IMR-90 (cell line): ENCODE results near the gene CDK8. TPM values are rescaled to one million over a fixed set of nuclear protein-coding genes. Genes with fewer than 3 reads are reported as not detected.

ENCODE experiments used
- ATAC-seq: fragments of 200-7000 bp; cut with Tn5 transposase; 2 replicates; pipeline ENCODE4 v1.9.1; 2020; ENCODE audit warnings: low read depth, mild to moderate bottlenecking, moderate library complexity
- BruUV-seq: library from RNA; stranded (reverse); fragments of 400-500 nt; replicated peaks from 2 replicates; lab custom pipeline; 2021; lab: Mats Ljungman, UMichigan
- CTCF ChIA-PET: fragments of 300-600 bp; formaldehyde crosslinking; extraction: SDS; loops from one replicate; lab custom pipeline; 2021; ENCODE audit warnings: antibody characterized with exemption; lab: Yijun Ruan, JAX
- POLR2A ChIA-PET: fragments of 300-600 bp; sonication (Branson Sonifier 250); formaldehyde crosslinking; loops from one replicate; lab custom pipeline; 2022; ENCODE audit warnings: antibody characterized with exemption; ENCODE audit not compliant: unreplicated experiment; lab: Charles Lee
- DNase-seq: peaks from one replicate; pipeline ENCODE4 v3.0.0; 2013
- H2AFZ ChIP-seq: replicated peaks from 2 replicates; pipeline ENCODE3; 2013; ENCODE audit warnings: low read length, mild to moderate bottlenecking; ENCODE audit not compliant: poor library complexity
- H2AK5ac ChIP-seq: 2 replicates; pipeline ENCODE4 v1.6.1; 2013; ENCODE audit warnings: low read depth, low read length, inconsistent platforms
- H2AK9ac ChIP-seq: replicated peaks from 2 replicates; pipeline ENCODE3; 2013; ENCODE audit warnings: mild to moderate bottlenecking, low read depth, low read length, moderate library complexity; ENCODE audit not compliant: poor library complexity
- H2BK120ac ChIP-seq: 2 replicates; pipeline ENCODE4 v1.6.1; 2013; ENCODE audit warnings: low read depth, low read length, inconsistent platforms
- H2BK15ac ChIP-seq: 3 replicates; pipeline ENCODE4 v1.6.1; 2013; ENCODE audit warnings: low read depth, low read length, inconsistent platforms
- H2BK20ac ChIP-seq: 2 replicates; pipeline ENCODE4 v1.6.1; 2013; ENCODE audit warnings: low read depth, mild to moderate bottlenecking, inconsistent platforms, low read length, moderate library complexity
- H2BK5ac ChIP-seq: 2 replicates; pipeline ENCODE4 v1.6.1; 2013; ENCODE audit warnings: mild to moderate bottlenecking, low read depth, low read length, inconsistent platforms; ENCODE audit not compliant: poor library complexity, severe bottlenecking
- H3K14ac ChIP-seq: replicated peaks from 2 replicates; pipeline ENCODE4 v1.6.1; 2013; ENCODE audit warnings: low read depth, low read length, inconsistent platforms
- H3K18ac ChIP-seq: 2 replicates; pipeline ENCODE4 v1.6.1; 2013; ENCODE audit warnings: low read depth, low read length, control low read depth
- H3K23ac ChIP-seq: 2 replicates; pipeline ENCODE4 v1.6.1; 2013; ENCODE audit warnings: low read depth, low read length, inconsistent platforms
- H3K27ac ChIP-seq: 2 replicates; pipeline ENCODE4 v1.5.1; 2013; ENCODE audit warnings: mild to moderate bottlenecking, control low read depth, low read length; ENCODE audit not compliant: insufficient read depth
- H3K27me3 ChIP-seq: 2 replicates; pipeline ENCODE4 v1.6.1; 2013; ENCODE audit warnings: low read length; ENCODE audit not compliant: control insufficient read depth, insufficient read depth
- H3K36me3 ChIP-seq: 2 replicates; pipeline ENCODE4 v1.6.1; 2013; ENCODE audit warnings: low read length, mixed read lengths; ENCODE audit not compliant: control insufficient read depth, insufficient read depth
- H3K4ac ChIP-seq: 2 replicates; pipeline ENCODE4 v1.6.1; 2013; ENCODE audit warnings: low read depth, low read length, inconsistent platforms
- H3K4me1 ChIP-seq: 2 replicates; pipeline ENCODE4 v1.6.1; 2013; ENCODE audit warnings: low read length, mixed read lengths; ENCODE audit not compliant: control insufficient read depth, insufficient read depth
- H3K4me2 ChIP-seq: 2 replicates; pipeline ENCODE4 v1.6.1; 2013; ENCODE audit warnings: low read depth, mild to moderate bottlenecking, control low read depth, low read length, moderate library complexity
- H3K4me3 ChIP-seq: 2 replicates; pipeline ENCODE4 v1.5.1; 2013; ENCODE audit warnings: low read depth, mild to moderate bottlenecking, control low read depth, low read length, moderate library complexity; ENCODE audit not compliant: insufficient read depth
- H3K56ac ChIP-seq: 2 replicates; pipeline ENCODE4 v1.6.1; 2013; ENCODE audit warnings: low read length, inconsistent platforms; ENCODE audit not compliant: insufficient read depth; ENCODE audit errors: extremely low read depth
- H3K79me1 ChIP-seq, 2 experiments: 2 replicates each; pipeline ENCODE4 v1.6.1; 2013; ENCODE audit warnings: low read length in 2 of 2, inconsistent platforms in 1 of 2, low read depth in 1 of 2
- H3K9ac ChIP-seq: 2 replicates; pipeline ENCODE4 v1.6.1; 2013; ENCODE audit warnings: low read depth, low read length, control low read depth
- H3K9me1 ChIP-seq: 2 replicates; pipeline ENCODE4 v1.6.1; 2013; ENCODE audit warnings: low read length, inconsistent platforms; ENCODE audit not compliant: insufficient read depth
- H3K9me3 ChIP-seq: 2 replicates; pipeline ENCODE4 v1.6.1; 2013; ENCODE audit warnings: low read length; ENCODE audit not compliant: control insufficient read depth, insufficient read depth
- H4K20me1 ChIP-seq: 2 replicates; pipeline ENCODE4 v1.6.1; 2013; ENCODE audit warnings: low read length, inconsistent platforms; ENCODE audit not compliant: insufficient read depth
- H4K5ac ChIP-seq: 2 replicates; pipeline ENCODE4 v1.6.1; 2013; ENCODE audit warnings: mild to moderate bottlenecking, low read depth, low read length, control low read depth
- H4K8ac ChIP-seq, 2 experiments: 2 replicates each; pipeline ENCODE4 v1.6.1; 2013; ENCODE audit warnings: low read depth in 2 of 2, low read length in 2 of 2, control low read depth in 1 of 2, inconsistent platforms in 1 of 2
- H4K91ac ChIP-seq: 2 replicates; pipeline ENCODE4 v1.6.1; 2013; ENCODE audit warnings: low read depth, low read length, inconsistent platforms; ENCODE audit not compliant: insufficient read depth
- BHLHE40 ChIP-seq: fragments of 150-350 bp; IDR thresholded peaks from 2 replicates; pipeline ENCODE4 v1.6.1; 2016; ENCODE audit warnings: mild to moderate bottlenecking, low read depth, low read length
- CHD1 ChIP-seq: IDR thresholded peaks from 2 replicates; pipeline ENCODE4 v1.6.1; 2012; ENCODE audit warnings: low read depth, low read length, improper control_type of control experiment
- FOS ChIP-seq: fragments of 150-350 bp; IDR thresholded peaks from 2 replicates; pipeline ENCODE4 v1.6.1; 2016; ENCODE audit warnings: low read depth, low read length
- MAFK ChIP-seq: IDR thresholded peaks from 2 replicates; pipeline ENCODE4 v1.6.1; 2012; ENCODE audit warnings: low read depth, low read length, improper control_type of control experiment
- MAZ ChIP-seq: IDR thresholded peaks from 2 replicates; pipeline ENCODE4 v1.6.1; 2012; ENCODE audit warnings: low read depth, mild to moderate bottlenecking, low read length, improper control_type of control experiment, moderate library complexity, borderline replicate concordance
- NFE2L2 ChIP-seq: fragments of 150-350 bp; IDR thresholded peaks from 2 replicates; pipeline ENCODE4 v1.6.1; 2016; ENCODE audit warnings: low read depth, mild to moderate bottlenecking, low read length
- POLR2A ChIP-seq: IDR thresholded peaks from 2 replicates; pipeline ENCODE4 v1.6.1; 2012; ENCODE audit warnings: mild to moderate bottlenecking, low read depth, low read length
- RCOR1 ChIP-seq: IDR thresholded peaks from 2 replicates; pipeline ENCODE4 v1.6.1; 2012; ENCODE audit warnings: mild to moderate bottlenecking, low read length, improper control_type of control experiment; ENCODE audit not compliant: insufficient replicate concordance
- RFX5 ChIP-seq: IDR thresholded peaks from 2 replicates; pipeline ENCODE4 v1.8.0; 2012; ENCODE audit warnings: low read depth, mild to moderate bottlenecking, low read length, moderate library complexity
- USF2 ChIP-seq: fragments of 150-350 bp; IDR thresholded peaks from 2 replicates; pipeline ENCODE4 v1.6.1; 2017; ENCODE audit warnings: mild to moderate bottlenecking, antibody characterized with exemption, low read length, low read depth
- WGBS, 2 experiments: methylation state at CpG; one replicate each; pipeline versions ENCODE4 v1.1.5 to v1.1.7; 2013; ENCODE audit warnings: missing lambda C conversion rate in 2 of 2; ENCODE audit not compliant: insufficient read length in 1 of 2; ENCODE audit errors: extremely low coverage in 2 of 2; 5-methylcytosine and 5-hydroxymethylcytosine counted together
- dilution Hi-C: fragments of 300-500 bp; cut with HindIII; formaldehyde crosslinking; loops from one replicate; pipeline ENCODE4 v1.14.3; 2018; ENCODE audit warnings: low sequenced_read_pairs; ENCODE audit not compliant: unreplicated experiment
- in situ Hi-C: fragments of 300-500 bp; cut with MboI; formaldehyde crosslinking; loops from 3 replicates; pipeline ENCODE4 v1.14.3; 2019; ENCODE audit warnings: low sequenced_read_pairs, inconsistent platforms, mixed read lengths
- intact Hi-C: fragments of 100-400 bp; cut with micrococcal nuclease; formaldehyde crosslinking; loops from 2 replicates; pipeline ENCODE4 v1.10.0; 2022
- polyA plus RNA-seq, 3 experiments: library from polyadenylated mRNA; depleted of rRNA; stranded (reverse); fragments of >200 nt; gene quantifications; 2 replicates each; pipeline ENCODE4 v1.2.3, GENCODE V29; 2012; ENCODE audit warnings: low replicate concordance in 1 of 3
- total RNA-seq: library from RNA; depleted of rRNA; stranded (reverse); fragments of >200 nt; gene quantifications from 2 replicates; pipeline ENCODE4 v1.2.3, GENCODE V29; 2012
- TF ChIP-seq, protein P1 (sequence below): fragments of 150-350 bp; IDR thresholded peaks from 2 replicates; pipeline ENCODE4 v1.6.1; 2016; ENCODE audit warnings: low read depth, mild to moderate bottlenecking, low read length, moderate library complexity, borderline replicate concordance
- TF ChIP-seq, protein P2 (sequence below): conservative IDR thresholded peaks from 2 replicates; pipeline ENCODE4 v1.5.1; 2012; ENCODE audit warnings: mild to moderate bottlenecking, low read depth, low read length, improper control_type of control experiment

Gene CDK8
- total and polyA plus RNA-seq, 2 of the 4 experiments (the other 2 are of a cell fraction): 15.4 to 19.0 TPM

GRCh38 chr13:26222520-26223046 lies 31.3 kb upstream of the CDK8 start (continued):
- TF ChIP-seq, protein P1, sequence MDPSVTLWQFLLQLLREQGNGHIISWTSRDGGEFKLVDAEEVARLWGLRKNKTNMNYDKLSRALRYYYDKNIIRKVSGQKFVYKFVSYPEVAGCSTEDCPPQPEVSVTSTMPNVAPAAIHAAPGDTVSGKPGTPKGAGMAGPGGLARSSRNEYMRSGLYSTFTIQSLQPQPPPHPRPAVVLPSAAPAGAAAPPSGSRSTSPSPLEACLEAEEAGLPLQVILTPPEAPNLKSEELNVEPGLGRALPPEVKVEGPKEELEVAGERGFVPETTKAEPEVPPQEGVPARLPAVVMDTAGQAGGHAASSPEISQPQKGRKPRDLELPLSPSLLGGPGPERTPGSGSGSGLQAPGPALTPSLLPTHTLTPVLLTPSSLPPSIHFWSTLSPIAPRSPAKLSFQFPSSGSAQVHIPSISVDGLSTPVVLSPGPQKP: no peak

DNA sequence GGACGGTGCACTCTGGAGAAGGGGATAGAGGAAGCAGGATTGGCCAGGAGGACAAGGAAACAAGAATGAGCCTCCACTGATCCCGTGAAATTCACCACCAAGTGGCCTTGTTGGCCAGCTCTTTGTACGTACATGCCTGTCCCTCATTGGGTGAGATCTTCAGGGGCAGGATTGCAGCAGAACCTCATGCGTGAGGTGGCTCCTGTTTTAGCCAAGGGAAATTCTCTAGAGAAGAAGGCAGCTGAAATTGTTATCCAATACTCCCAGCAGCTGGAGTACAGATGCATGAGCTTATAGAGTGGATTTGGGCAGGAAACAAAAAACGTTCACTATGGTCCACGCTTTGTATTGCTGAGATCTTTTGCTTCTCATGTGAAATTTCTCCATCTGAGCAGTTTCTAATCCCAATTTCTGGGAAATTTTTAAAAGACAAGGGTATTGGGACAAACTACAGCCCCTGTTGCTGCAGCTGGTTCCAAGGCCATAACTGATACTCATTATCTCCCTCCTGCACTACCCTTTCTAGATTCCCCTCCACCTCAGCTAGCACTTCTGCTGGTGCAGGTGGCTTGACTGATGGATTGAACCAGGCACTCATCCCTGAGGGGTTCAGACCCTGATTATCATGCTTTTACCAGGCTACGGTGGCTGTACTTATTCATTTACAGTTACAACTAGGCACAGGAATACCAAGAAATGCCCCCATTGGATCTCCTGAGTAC lies 27.9 kb upstream of the CDK8 start:
- 80% methylated on average over 1 of the region's 7 CpGs; no CpG with 5 or more reads in 1 of the 2 experiments for WGBS, 2 experiments
- BruUV-seq: no TSS peak
- no peak overlapping the region for H3K4me3 ChIP-seq
- H2BK5ac ChIP-seq: no peak overlapping the region
- no peaks in the 10 kb centered on the region for H3K9me1 ChIP-seq
- no peak overlapping the region for H3K27ac ChIP-seq
- H3K23ac ChIP-seq: no peak overlapping the region
- dilution Hi-C loops (no loop called here), intact Hi-C loops (no loop called here), in situ Hi-C loops (no loop called here)
- H3K56ac ChIP-seq: no peak overlapping the region
- no peak overlapping the region for H3K9ac ChIP-seq
- no peak overlapping the region for H2BK20ac ChIP-seq
- H2BK15ac ChIP-seq: no peak overlapping the region
- no peaks in the 10 kb centered on the region for H3K36me3 ChIP-seq
- no peak overlapping the region for H2AK9ac ChIP-seq
- no peaks in the 10 kb centered on the region for H3K4me1 ChIP-seq
- H3K18ac ChIP-seq: no peak overlapping the region
- H2AK5ac ChIP-seq: no peak overlapping the region
- no peak for ATAC-seq
- no peak overlapping the region for H3K4me2 ChIP-seq
- H3K9me3 ChIP-seq: no peaks in the 10 kb centered on the region
- peaks cover 2% of the 10 kb centered on the region; the same call in 1 of the 2 replicates for H3K27me3 ChIP-seq
- peak overlapping the region; percentile 64 for H2AFZ ChIP-seq
- H4K5ac ChIP-seq: no peak overlapping the region
- no peak overlapping the region for H3K14ac ChIP-seq
- H3K79me1 ChIP-seq: peaks cover 0 to 12% of the 10 kb centered on the region in 2 experiments; a peak in 1 of 4 replicates
- no peak overlapping the region for H4K8ac ChIP-seq
- no peak overlapping the region for H2BK120ac ChIP-seq
- ChIA-PET CTCF (no interaction called here), POLR2A (no interaction called here)
- H4K20me1 ChIP-seq: no peaks in the 10 kb centered on the region
- DNase-seq: no peak
- H3K4ac ChIP-seq: no peak overlapping the region
- no peak overlapping the region for H4K91ac ChIP-seq
- TF ChIP-seq USF2 (no peak), BHLHE40 (no peak), NFE2L2 (no peak), RCOR1 (no peak), CHD1 (no peak), MAZ (no peak), RFX5 (no peak), FOS (no peak), POLR2A (no peak), MAFK (no peak)
- TF ChIP-seq, protein P2, sequence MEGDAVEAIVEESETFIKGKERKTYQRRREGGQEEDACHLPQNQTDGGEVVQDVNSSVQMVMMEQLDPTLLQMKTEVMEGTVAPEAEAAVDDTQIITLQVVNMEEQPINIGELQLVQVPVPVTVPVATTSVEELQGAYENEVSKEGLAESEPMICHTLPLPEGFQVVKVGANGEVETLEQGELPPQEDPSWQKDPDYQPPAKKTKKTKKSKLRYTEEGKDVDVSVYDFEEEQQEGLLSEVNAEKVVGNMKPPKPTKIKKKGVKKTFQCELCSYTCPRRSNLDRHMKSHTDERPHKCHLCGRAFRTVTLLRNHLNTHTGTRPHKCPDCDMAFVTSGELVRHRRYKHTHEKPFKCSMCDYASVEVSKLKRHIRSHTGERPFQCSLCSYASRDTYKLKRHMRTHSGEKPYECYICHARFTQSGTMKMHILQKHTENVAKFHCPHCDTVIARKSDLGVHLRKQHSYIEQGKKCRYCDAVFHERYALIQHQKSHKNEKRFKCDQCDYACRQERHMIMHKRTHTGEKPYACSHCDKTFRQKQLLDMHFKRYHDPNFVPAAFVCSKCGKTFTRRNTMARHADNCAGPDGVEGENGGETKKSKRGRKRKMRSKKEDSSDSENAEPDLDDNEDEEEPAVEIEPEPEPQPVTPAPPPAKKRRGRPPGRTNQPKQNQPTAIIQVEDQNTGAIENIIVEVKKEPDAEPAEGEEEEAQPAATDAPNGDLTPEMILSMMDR: no peak
